Stimulated activated naive CD8-positive, alpha-beta T cell treated with anti-CD3 and anti-CD28 coated beads, Interleukin-15, Interleukin-2, amounts not matched to agents 100 ng/mL and 50 ng/mL, for 24 hours (primary cell): ENCODE data around the gene EIF2B2.

Source experiments
- H3K27ac Mint-ChIP-seq: one replicate; pipeline ENCODE4 v1.8.0; 2021; ENCODE audit warnings: mild to moderate bottlenecking, mixed read lengths
- H3K27me3 Mint-ChIP-seq: one replicate; pipeline ENCODE4 v1.8.0; 2021; ENCODE audit warnings: mixed read lengths
- H3K36me3 Mint-ChIP-seq: one replicate; pipeline ENCODE4 v1.8.0; 2021; ENCODE audit warnings: low read depth, mixed read lengths
- H3K4me1 Mint-ChIP-seq: one replicate; pipeline ENCODE4 v1.8.0; 2021; ENCODE audit warnings: low read depth, mixed read lengths
- H3K4me3 Mint-ChIP-seq: one replicate; pipeline ENCODE4 v1.8.0; 2021; ENCODE audit warnings: mild to moderate bottlenecking, mixed read lengths
- H3K9me3 Mint-ChIP-seq: one replicate; pipeline ENCODE4 v1.8.0; 2021; ENCODE audit warnings: mixed read lengths

Gene EIF2B2

GRCh38 chr14:75030147-75030546, 27.4 kb downstream of the EIF2B2 start:
- peaks cover 43% of the 10 kb centered on the region for H3K36me3 Mint-ChIP-seq
- H3K9me3 Mint-ChIP-seq = no peaks in the 10 kb centered on the region
- H3K4me1 Mint-ChIP-seq = no peaks in the 10 kb centered on the region
- H3K4me3 Mint-ChIP-seq = no peak overlapping the region
- H3K27ac Mint-ChIP-seq = no peak overlapping the region
- H3K27me3 Mint-ChIP-seq = no peaks in the 10 kb centered on the region

- peaks cover 60% of the 10 kb centered on the region for H3K36me3 Mint-ChIP-seq
- no peaks in the 10 kb centered on the region for H3K27me3 Mint-ChIP-seq
Observed at GRCh38 chr14:75032939-75033338, 30.2 kb downstream of the EIF2B2 start.

DNA sequence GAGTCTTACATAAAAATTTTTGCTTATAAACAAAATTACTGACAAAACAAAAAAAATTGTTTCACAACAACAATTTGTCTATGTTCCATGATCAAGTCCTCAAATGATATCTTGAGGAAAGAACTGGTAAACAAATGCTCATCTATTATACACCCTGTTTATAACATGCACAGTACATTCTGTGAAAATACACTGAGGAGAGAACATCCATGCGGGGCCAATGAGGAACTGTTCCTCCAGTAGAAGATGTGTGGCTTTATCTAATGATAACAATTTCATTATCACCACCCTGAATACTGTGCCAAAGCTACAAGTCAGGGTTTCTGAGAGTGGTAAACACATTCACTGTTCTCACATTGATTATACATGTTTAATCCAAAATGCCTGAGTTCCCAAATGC, 37.8 kb downstream of the EIF2B2 start:
- Mint-ChIP-seq H3K4me1 (peaks cover 14% of the 10 kb centered on the region), H3K4me3 (no peak overlapping the region), H3K9me3 (no peaks in the 10 kb centered on the region), H3K27ac (no peak overlapping the region), H3K27me3 (no peaks in the 10 kb centered on the region), H3K36me3 (peaks cover 59% of the 10 kb centered on the region)

More at GRCh38 chr14:75032939-75033338, 30.2 kb downstream of the EIF2B2 start:
- Mint-ChIP-seq H3K9me3 (no peaks in the 10 kb centered on the region), H3K4me1 (no peaks in the 10 kb centered on the region), H3K27ac (no peak overlapping the region), H3K4me3 (no peak overlapping the region)

- H3K27me3 Mint-ChIP-seq = no peaks in the 10 kb centered on the region
- H3K4me1 Mint-ChIP-seq = peaks cover 18% of the 10 kb centered on the region
- H3K27ac Mint-ChIP-seq = no peak overlapping the region
- no peaks in the 10 kb centered on the region for H3K9me3 Mint-ChIP-seq
- H3K36me3 Mint-ChIP-seq = peaks cover 55% of the 10 kb centered on the region
- no peak overlapping the region for H3K4me3 Mint-ChIP-seq
Observed at GRCh38 chr14:75040959-75041358, 38.2 kb downstream of the EIF2B2 start.

- Mint-ChIP-seq H3K4me3 (no peak overlapping the region), H3K27ac (no peak overlapping the region), H3K9me3 (no peaks in the 10 kb centered on the region), H3K27me3 (no peaks in the 10 kb centered on the region), H3K4me1 (peaks cover 24% of the 10 kb centered on the region), H3K36me3 (peaks cover 55% of the 10 kb centered on the region)
Observed at GRCh38 chr14:75041613-75042012, 38.9 kb downstream of the EIF2B2 start.

- Mint-ChIP-seq H3K4me3 (no peak overlapping the region), H3K27me3 (no peaks in the 10 kb centered on the region), H3K9me3 (no peaks in the 10 kb centered on the region), H3K36me3 (peaks cover 55% of the 10 kb centered on the region), H3K4me1 (peaks cover 28% of the 10 kb centered on the region), H3K27ac (no peak overlapping the region)
Observed at GRCh38 chr14:75042035-75042434, 39.3 kb downstream of the EIF2B2 start.

DNA sequence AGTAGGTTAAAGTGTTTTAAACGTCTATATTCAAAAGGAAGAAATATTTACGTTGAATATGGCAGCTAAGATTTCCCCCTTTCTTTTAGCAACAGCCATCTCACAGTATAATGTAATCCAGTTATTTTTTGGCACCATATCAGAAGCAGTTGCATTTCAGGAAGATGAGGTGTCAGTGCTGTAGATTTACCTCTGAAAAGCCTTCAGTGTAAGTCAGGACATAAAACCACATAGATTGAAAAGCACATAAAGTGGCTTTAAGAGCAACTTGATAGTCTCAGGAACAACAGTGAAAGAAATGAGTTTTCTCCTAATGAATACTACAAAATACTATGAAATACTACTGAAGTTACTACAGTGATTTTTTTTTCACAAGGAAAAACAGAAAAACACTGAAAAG, 41.6 kb downstream of the EIF2B2 start:
- H3K36me3 Mint-ChIP-seq = peaks cover 66% of the 10 kb centered on the region
- no peaks in the 10 kb centered on the region for H3K9me3 Mint-ChIP-seq
- H3K4me1 Mint-ChIP-seq = peaks cover 46% of the 10 kb centered on the region
- no peak overlapping the region for H3K4me3 Mint-ChIP-seq
- no peak overlapping the region for H3K27ac Mint-ChIP-seq
- H3K27me3 Mint-ChIP-seq = no peaks in the 10 kb centered on the region

DNA sequence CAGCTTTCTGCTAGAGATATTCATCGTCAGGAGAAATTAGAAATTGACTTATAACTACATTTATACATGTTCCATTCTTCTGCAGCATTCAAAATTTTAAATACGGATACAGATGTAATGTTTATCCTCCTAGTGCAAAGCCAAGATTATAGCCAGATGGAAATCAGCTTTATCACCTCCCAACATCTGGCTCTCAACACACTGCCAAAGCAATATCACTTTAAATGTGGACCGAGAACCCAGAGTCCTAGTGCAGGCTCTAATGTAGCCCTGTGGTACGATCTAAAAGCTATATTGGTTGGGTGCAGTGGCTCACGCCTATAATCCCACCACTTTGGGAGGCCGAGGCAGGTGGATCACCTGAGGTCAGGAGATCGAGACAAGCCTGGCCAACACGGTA, 42.0 kb downstream of the EIF2B2 start:
- Mint-ChIP-seq H3K27me3 (no peaks in the 10 kb centered on the region), H3K27ac (no peak overlapping the region), H3K4me1 (peaks cover 50% of the 10 kb centered on the region)

DNA sequence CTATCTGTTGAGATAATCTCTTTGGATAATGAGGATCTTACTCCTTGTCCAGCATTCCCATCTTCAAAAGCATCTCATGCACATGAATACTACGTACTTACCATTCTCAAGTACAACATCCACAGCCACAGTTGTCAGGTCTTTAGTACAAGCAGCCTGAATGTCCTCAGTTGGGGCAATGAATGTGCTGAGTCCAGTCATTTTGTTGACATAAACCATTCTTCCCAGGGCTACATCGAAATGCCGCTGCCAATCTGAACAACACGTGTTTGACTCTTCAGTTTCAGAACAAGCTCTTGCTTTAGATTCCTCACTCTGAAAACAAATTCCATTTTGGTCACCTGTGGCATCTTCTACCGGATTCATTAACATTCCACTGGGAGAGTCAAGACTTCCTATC, 43.6 kb downstream of the EIF2B2 start:
- H3K4me3 Mint-ChIP-seq = no peak overlapping the region
- H3K9me3 Mint-ChIP-seq = no peaks in the 10 kb centered on the region
- peak overlapping the region; percentile 50 for H3K27ac Mint-ChIP-seq
- no peaks in the 10 kb centered on the region for H3K27me3 Mint-ChIP-seq
- H3K36me3 Mint-ChIP-seq = peaks cover 69% of the 10 kb centered on the region
- H3K4me1 Mint-ChIP-seq = peaks cover 63% of the 10 kb centered on the region

More for the DNA sequence above, 42.0 kb downstream of the EIF2B2 start:
- H3K4me3 Mint-ChIP-seq = peak overlapping the region; percentile 9
- H3K9me3 Mint-ChIP-seq = no peaks in the 10 kb centered on the region
- H3K36me3 Mint-ChIP-seq = peaks cover 70% of the 10 kb centered on the region

DNA sequence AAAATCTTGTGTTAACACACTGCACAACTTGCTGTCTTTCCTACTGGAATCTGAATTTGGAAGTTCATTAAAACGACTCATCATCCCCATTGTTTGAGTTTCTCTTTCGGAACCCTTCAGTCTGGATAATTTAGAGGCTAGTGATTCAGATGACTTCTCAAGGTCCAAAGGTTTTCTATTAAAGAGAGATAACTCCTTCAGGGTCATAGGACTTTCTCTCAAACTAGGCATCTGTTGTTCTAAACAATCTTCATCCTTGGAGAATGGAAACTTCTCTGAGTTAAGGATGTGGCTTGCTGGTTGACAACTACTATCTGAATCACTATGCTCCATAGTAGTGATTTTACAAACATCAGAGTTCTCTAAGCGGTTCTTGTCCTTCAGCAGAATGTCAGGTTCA, 44.2 kb downstream of the EIF2B2 start:
- H3K9me3 Mint-ChIP-seq = no peaks in the 10 kb centered on the region
- no peaks in the 10 kb centered on the region for H3K27me3 Mint-ChIP-seq
- H3K4me3 Mint-ChIP-seq = no peak overlapping the region
- peaks cover 67% of the 10 kb centered on the region for H3K4me1 Mint-ChIP-seq
- H3K36me3 Mint-ChIP-seq = peaks cover 64% of the 10 kb centered on the region
- no peak overlapping the region for H3K27ac Mint-ChIP-seq

GRCh38 chr14:75047506-75047905, 44.8 kb downstream of the EIF2B2 start:
- peaks cover 67% of the 10 kb centered on the region for H3K4me1 Mint-ChIP-seq
- H3K4me3 Mint-ChIP-seq = no peak overlapping the region
- peaks cover 62% of the 10 kb centered on the region for H3K36me3 Mint-ChIP-seq
- H3K9me3 Mint-ChIP-seq = no peaks in the 10 kb centered on the region
- H3K27me3 Mint-ChIP-seq = no peaks in the 10 kb centered on the region
- H3K27ac Mint-ChIP-seq = no peak overlapping the region

GRCh38 chr14:75048101-75048500, 45.4 kb downstream of the EIF2B2 start:
- H3K27me3 Mint-ChIP-seq = no peaks in the 10 kb centered on the region
- H3K4me1 Mint-ChIP-seq = peaks cover 73% of the 10 kb centered on the region
- H3K4me3 Mint-ChIP-seq = no peak overlapping the region
- H3K9me3 Mint-ChIP-seq = no peaks in the 10 kb centered on the region
- peaks cover 65% of the 10 kb centered on the region for H3K36me3 Mint-ChIP-seq
- H3K27ac Mint-ChIP-seq = no peak overlapping the region

DNA sequence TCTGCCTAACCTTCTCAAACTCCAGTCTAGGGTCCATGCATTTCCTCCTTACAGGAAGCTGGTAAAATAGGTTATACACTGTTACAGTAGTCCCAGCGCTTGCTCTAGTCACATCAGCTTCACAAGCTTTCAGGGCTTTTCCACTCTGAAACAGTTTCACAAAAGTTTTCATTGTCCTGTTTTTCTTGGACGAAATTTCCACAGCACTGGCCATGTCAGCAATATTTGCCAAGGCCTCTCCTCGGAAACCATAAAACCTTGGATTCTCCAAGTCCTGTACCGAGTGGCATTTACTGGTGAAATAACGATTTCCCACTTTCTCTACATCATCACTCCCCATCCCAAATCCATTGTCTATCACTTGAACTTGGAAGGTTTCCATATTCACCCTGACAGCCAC, 46.4 kb downstream of the EIF2B2 start:
- no peak overlapping the region for H3K27ac Mint-ChIP-seq
- peak overlapping the region; percentile 89 for H3K4me3 Mint-ChIP-seq
- no peaks in the 10 kb centered on the region for H3K9me3 Mint-ChIP-seq
- H3K4me1 Mint-ChIP-seq = peaks cover 77% of the 10 kb centered on the region
- no peaks in the 10 kb centered on the region for H3K27me3 Mint-ChIP-seq
- H3K36me3 Mint-ChIP-seq = peaks cover 68% of the 10 kb centered on the region

DNA sequence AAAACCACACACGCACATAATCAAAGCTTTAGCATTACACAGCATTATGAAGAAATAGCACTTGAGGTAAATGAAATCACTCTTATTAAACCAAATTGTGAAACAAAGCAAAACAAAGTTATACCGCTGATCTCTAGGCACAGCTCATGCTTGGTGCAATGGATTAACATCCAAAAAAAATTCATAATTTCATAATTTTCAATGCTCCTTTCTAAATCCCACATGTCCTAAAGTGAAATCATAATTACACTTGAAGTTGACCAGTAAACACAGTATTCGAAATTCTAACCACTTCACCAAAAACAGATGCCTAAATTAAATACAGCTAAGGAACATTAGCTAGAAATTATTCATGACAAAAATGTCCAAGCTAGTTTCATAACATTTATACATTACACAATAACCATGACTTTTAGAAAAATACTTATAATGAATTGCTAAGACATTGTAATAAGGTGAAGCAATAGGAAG, 47.0 kb downstream of the EIF2B2 start:
- H3K27ac Mint-ChIP-seq = no peak overlapping the region
- H3K27me3 Mint-ChIP-seq = no peaks in the 10 kb centered on the region
- peak overlapping the region; percentile 89 for H3K4me3 Mint-ChIP-seq
- H3K4me1 Mint-ChIP-seq = peaks cover 71% of the 10 kb centered on the region
- peaks cover 67% of the 10 kb centered on the region for H3K36me3 Mint-ChIP-seq
- no peaks in the 10 kb centered on the region for H3K9me3 Mint-ChIP-seq

DNA sequence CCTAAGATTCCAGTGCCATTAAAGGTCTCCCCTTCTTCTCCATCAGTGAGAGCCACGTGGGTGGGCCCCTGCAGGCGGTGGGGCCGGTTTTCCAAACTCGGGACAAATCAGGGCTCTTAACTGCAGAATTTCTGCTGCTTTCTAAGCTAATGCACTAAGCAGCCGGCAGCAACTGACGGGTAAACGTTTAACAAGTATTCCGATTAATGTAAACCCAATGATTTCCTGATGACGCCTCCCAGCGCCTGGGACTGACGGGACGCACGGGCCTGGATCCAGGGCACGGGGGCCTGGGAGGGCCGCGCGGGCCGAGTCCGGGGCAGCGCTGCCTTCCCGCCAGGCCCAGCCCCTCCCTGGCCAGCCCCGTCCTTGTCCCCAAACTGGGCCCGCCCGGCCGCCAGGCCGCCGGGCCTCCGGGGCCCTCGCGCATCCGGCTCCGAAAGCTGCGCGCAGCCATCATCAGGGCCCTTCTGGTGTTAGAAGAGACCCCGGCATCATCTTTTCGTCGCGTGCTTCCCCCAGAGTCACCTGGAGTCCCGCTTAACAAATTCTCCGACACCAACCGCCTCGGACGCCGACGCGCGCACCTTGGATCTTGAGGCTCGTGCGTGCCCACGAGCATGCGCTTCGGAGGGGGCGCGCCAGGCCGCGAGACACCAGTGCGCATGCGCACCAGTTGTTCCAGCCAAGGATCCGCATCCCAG, 48.3 kb downstream of the EIF2B2 start, which contains the start of gene MLH3:
TSS of gene MLH3 (minus strand) at position 616 of the 704 bp plus-strand sequence. CDS start 1,812 bp downstream, outside the sequence.
- peaks cover 74% of the 10 kb centered on the region for H3K36me3 Mint-ChIP-seq
- H3K4me3 Mint-ChIP-seq = peak within 1 kb of the TSS; percentile 89

GRCh38 chr14:75051556-75051899, 48.8 kb downstream of the EIF2B2 start:
- H3K36me3 Mint-ChIP-seq = peaks cover 75% of the 10 kb centered on the region
- H3K4me1 Mint-ChIP-seq = peaks cover 66% of the 10 kb centered on the region
- H3K27me3 Mint-ChIP-seq = no peaks in the 10 kb centered on the region
- H3K27ac Mint-ChIP-seq = peak overlapping the region; percentile 95
- H3K4me3 Mint-ChIP-seq = peak overlapping the region; percentile 89
- no peaks in the 10 kb centered on the region for H3K9me3 Mint-ChIP-seq

More for the DNA sequence above, 48.3 kb downstream of the EIF2B2 start, which contains the start of gene MLH3:
- Mint-ChIP-seq H3K27ac (peak within 1 kb of the TSS; percentile 95), H3K27me3 (no peaks in the 10 kb centered on the region), H3K4me1 (peaks cover 66% of the 10 kb centered on the region), H3K9me3 (no peaks in the 10 kb centered on the region)
